HTERT RPE-1 (cell line): Measurements from ENCODE around the gene OR13A1.
"Not testable (repeated sequence)": the region's sequence is repeated elsewhere in the genome, so short reads cannot be mapped to it uniquely, and the experiment has no call there.

ENCODE experiments used
- in situ Hi-C: fragments of 300-500 bp; cut with MboI; formaldehyde crosslinking; loops from 4 replicates; pipeline ENCODE4 v1.14.3; 2020; ENCODE audit warnings: low sequenced_read_pairs

The OR13A1 gene

GRCh38 chr10:45282061-45282460, 33.3 kb downstream of the OR13A1 start:
- in situ Hi-C loops = no loop called here

GRCh38 chr10:45280113-45280760, 35.2 kb downstream of the OR13A1 start:
- in situ Hi-C loops = no loop called here

- in situ Hi-C loops = no loop called here
Observed at GRCh38 chr10:45279682-45280081, 35.7 kb downstream of the OR13A1 start.

- in situ Hi-C loops = no loop called here
Observed at GRCh38 chr10:45278860-45279498, 36.4 kb downstream of the OR13A1 start.

- in situ Hi-C loops = not testable (repeated sequence)
Observed at GRCh38 chr10:45276146-45276545, 39.3 kb downstream of the OR13A1 start.

GRCh38 chr10:45274364-45274763, 41.0 kb downstream of the OR13A1 start:
- in situ Hi-C loops = no loop called here

- in situ Hi-C loops = not testable (repeated sequence)
Observed at GRCh38 chr10:45267777-45268176, 47.6 kb downstream of the OR13A1 start.

- in situ Hi-C loops = no loop called here
Observed at GRCh38 chr10:45265996-45266395, 49.4 kb downstream of the OR13A1 start.

- in situ Hi-C loops = no loop called here
Observed at GRCh38 chr10:45261946-45262345, 53.5 kb downstream of the OR13A1 start.

- in situ Hi-C loops = no loop called here
Observed at GRCh38 chr10:45261243-45261775, 54.1 kb downstream of the OR13A1 start.

GRCh38 chr10:45260635-45261034, 54.8 kb downstream of the OR13A1 start:
- in situ Hi-C loops = not testable (repeated sequence)

GRCh38 chr10:45259786-45260495, 55.5 kb downstream of the OR13A1 start:
- in situ Hi-C loops = not testable (repeated sequence)

- in situ Hi-C loops = no loop called here
Observed at GRCh38 chr10:45257600-45257999, 57.8 kb downstream of the OR13A1 start.

- in situ Hi-C loops = no loop called here
Observed at GRCh38 chr10:45256246-45256645, 59.2 kb downstream of the OR13A1 start.

- in situ Hi-C loops = no loop called here
Observed at GRCh38 chr10:45255706-45256105, 59.7 kb downstream of the OR13A1 start.

GRCh38 chr10:45254892-45255291, 60.5 kb downstream of the OR13A1 start:
- in situ Hi-C loops = no loop called here

GRCh38 chr10:45253183-45253914, 62.1 kb downstream of the OR13A1 start:
- in situ Hi-C loops = no loop called here
